ENCODE measurements around the gene KCNH1.

DNA sequence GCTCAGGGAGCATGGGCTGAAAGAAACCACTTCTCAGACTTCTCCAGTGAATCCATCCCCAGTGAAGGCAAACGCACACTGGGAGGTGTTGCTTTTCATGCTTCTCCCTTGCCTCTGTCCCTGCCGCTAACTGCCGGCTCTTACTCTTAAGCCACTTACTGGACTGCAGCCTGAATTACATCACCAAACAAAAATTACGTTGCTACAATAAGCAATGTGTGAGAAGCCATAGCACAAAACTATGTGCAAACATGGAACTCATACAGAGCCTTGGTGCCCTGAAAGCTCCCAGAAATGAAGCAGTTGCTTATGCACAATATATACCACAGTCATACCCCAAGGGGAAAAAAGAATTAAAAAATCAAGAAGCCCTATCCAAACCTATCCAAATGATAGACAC, 375.2 kb downstream of the KCNH1 start:
- TF ChIP-seq CTCF (IDR thresholded peaks at IDR 0.05; ENCODE audit: poor library complexity) = no peak
- TF ChIP-seq EZH2 (IDR thresholded peaks at IDR 0.05; ENCODE audit: borderline replicate concordance) = no peak
- no peak for TF ChIP-seq EZH2phosphoT487 (IDR thresholded peaks at IDR 0.05; ENCODE audit: low read depth, severe bottlenecking, unreplicated experiment)
